Fibroblast of mammary gland (primary cell): ENCODE data around the gene SNX32.

ENCODE experiments used
- DNase-seq: peaks from one replicate; pipeline ENCODE4 v3.0.0-alpha.2; 2010; ENCODE audit warnings: low read depth
- H3K4me3 ChIP-seq: 2 replicates; pipeline ENCODE4 v1.5.1; 2011; ENCODE audit warnings: low read depth, mild to moderate bottlenecking, low read length, moderate library complexity; ENCODE audit not compliant: control insufficient read depth
- CTCF ChIP-seq: conservative IDR thresholded peaks from 2 replicates; pipeline ENCODE4 v1.5.1; 2011; ENCODE audit warnings: low read depth, low read length, inconsistent platforms; ENCODE audit not compliant: control insufficient read depth, insufficient read depth

The SNX32 gene

GRCh38 chr11:65903068-65903481 lies 69.3 kb downstream of the SNX32 start:
- TF ChIP-seq CTCF: no peak
- no peak overlapping the region for H3K4me3 ChIP-seq
- peak; percentile 89 for DNase-seq
